ES-I3 (cell line): ENCODE results near the gene CFAP57.

Experiments
- H3K36me3 ChIP-seq: 2 replicates; pipeline ENCODE4 v1.6.1; 2013; ENCODE audit warnings: mild to moderate bottlenecking, low read length, control low read depth, moderate library complexity; ENCODE audit not compliant: insufficient read depth
- H3K4me1 ChIP-seq: 2 replicates; pipeline ENCODE4 v1.6.1; 2013; ENCODE audit warnings: mild to moderate bottlenecking, control low read depth, low read length; ENCODE audit not compliant: insufficient read depth
- H3K9ac ChIP-seq: 2 replicates; pipeline ENCODE4 v1.6.1; 2013; ENCODE audit warnings: low read depth, mild to moderate bottlenecking, low read length, moderate library complexity
- H3K9me3 ChIP-seq: 2 replicates; pipeline ENCODE4 v1.6.1; 2013; ENCODE audit warnings: mild to moderate bottlenecking, low read length, moderate library complexity; ENCODE audit not compliant: control insufficient read depth, insufficient read depth

The CFAP57 gene

DNA sequence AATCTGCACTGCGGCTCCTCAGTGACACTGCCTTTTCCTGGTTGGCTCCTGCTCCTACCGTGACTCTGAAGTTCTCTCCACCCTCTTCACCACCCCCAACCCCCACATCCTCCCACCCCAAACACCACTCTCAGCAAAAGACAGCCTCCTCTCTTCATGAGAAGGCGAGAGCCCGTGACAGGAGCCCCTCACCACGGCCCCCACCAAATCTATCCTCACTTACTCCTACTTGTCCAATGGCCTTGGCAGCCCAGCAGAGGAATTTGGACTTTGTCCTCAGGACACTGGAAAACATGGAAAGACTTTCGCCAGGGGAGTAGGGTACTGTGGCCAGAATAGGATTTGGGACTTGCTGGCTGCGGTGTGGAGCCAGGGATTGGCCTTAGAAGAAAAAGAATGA is 104.5 kb downstream of the CFAP57 start:
- no peak overlapping the region for H3K9ac ChIP-seq
- no peaks in the 10 kb centered on the region for H3K36me3 ChIP-seq
- H3K4me1 ChIP-seq: peaks cover 4% of the 10 kb centered on the region; the same call in 1 of the 2 replicates
- no peaks in the 10 kb centered on the region for H3K9me3 ChIP-seq

DNA sequence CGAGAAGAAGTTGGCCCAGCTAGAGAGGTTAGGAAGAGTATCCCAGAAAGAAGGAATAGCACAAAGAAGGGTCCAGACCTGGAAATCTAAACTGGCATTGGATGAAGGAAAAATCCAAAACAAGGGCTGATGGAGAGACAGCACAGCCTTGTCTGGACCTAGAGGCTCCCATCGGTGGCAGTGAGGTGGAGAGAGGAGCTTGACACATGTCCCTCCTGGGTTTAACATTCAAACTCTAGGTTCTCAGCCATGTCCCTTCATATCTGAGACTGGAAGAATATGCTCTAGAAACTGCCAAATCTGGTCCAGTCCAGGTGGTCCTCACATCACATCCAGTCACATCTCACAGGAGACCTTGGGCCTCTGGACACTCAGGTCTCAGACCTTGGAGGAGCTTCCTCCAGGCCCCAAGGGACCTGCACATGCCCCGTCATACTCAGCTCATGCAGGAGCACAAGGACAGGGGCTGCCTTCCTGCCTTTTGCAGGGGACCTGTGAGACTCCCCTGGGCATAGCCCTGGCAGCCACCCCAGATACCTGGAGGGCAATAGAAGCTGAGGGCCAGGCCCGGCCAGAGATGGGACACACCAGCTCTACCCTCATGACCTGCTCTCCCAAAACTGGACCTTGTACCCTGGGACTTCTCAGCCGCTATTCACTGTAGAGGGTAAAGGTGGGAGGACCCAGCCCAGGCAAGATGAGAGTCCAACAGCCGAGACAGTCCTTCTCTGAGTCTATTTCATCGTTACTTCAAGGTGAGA is 105.2 kb downstream of the CFAP57 start:
- no peak overlapping the region for H3K9ac ChIP-seq
- H3K36me3 ChIP-seq: no peaks in the 10 kb centered on the region
- no peaks in the 10 kb centered on the region for H3K9me3 ChIP-seq
- H3K4me1 ChIP-seq: no peaks in the 10 kb centered on the region

DNA sequence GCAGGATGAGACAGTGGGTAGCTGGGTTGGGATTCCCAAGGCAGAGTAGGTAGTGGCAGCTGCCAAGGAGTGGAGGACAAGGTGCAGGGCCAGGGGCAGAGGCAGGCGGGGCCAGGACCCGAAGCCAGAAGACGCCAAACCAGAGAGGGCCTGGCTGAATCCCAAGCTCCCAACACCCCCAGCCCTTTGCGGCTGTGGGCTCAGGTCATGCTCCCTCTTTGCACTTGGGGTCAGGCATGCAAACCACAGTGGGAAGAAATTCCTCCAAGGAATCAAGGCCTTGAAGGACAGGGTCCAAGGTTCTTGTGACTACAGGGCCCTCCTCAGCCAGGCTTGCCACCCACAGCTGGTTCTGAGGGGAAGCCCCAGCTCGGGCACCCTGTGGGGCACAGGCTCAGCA is 107.0 kb downstream of the CFAP57 start:
- no peaks in the 10 kb centered on the region for H3K36me3 ChIP-seq
- no peak overlapping the region for H3K9ac ChIP-seq
- no peaks in the 10 kb centered on the region for H3K4me1 ChIP-seq
- H3K9me3 ChIP-seq: no peaks in the 10 kb centered on the region

DNA sequence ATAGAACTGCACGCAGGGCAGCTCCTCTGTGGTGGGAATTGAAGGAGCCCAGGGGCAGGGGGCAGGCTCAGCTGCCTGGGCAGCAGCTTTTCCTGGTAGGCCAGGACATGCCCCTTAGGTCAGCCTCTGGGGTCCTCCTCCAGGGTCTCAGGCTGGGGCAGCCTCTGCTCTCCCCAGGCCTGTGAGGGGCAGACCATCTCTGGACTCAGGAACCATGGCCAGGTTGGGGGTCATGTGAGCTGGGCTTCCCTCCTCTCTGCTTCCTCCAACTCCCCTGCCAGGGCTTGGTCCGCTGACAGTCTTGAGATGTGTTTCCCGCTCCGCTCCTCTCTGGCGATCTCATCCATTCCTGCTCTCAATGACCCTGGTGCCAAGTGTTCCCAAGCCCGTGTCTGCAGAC is 107.5 kb downstream of the CFAP57 start:
- Histone ChIP-seq H3K4me1 (no peaks in the 10 kb centered on the region), H3K36me3 (no peaks in the 10 kb centered on the region), H3K9me3 (no peaks in the 10 kb centered on the region), H3K9ac (no peak overlapping the region)

DNA sequence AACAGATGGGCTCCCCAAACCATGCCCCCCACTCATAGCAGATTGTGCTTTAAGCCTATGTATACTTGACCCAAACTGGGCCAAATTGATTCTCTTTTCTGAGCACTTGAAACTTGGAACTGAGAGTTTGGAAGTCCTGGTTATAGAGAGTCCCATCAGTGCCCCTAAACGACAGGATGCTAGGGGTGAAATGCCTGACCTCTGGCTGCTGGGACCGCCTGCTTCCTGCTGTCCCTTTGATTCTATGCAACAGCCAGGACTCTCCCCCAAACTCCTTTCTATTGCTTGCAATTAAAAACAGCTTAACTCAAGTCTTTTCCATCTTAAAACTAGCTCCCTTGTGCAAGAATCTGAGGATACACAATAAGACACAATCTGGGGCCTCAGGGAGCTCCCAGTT is 108.6 kb downstream of the CFAP57 start:
- peaks cover 5% of the 10 kb centered on the region; the same call in 1 of the 2 replicates for H3K4me1 ChIP-seq

DNA sequence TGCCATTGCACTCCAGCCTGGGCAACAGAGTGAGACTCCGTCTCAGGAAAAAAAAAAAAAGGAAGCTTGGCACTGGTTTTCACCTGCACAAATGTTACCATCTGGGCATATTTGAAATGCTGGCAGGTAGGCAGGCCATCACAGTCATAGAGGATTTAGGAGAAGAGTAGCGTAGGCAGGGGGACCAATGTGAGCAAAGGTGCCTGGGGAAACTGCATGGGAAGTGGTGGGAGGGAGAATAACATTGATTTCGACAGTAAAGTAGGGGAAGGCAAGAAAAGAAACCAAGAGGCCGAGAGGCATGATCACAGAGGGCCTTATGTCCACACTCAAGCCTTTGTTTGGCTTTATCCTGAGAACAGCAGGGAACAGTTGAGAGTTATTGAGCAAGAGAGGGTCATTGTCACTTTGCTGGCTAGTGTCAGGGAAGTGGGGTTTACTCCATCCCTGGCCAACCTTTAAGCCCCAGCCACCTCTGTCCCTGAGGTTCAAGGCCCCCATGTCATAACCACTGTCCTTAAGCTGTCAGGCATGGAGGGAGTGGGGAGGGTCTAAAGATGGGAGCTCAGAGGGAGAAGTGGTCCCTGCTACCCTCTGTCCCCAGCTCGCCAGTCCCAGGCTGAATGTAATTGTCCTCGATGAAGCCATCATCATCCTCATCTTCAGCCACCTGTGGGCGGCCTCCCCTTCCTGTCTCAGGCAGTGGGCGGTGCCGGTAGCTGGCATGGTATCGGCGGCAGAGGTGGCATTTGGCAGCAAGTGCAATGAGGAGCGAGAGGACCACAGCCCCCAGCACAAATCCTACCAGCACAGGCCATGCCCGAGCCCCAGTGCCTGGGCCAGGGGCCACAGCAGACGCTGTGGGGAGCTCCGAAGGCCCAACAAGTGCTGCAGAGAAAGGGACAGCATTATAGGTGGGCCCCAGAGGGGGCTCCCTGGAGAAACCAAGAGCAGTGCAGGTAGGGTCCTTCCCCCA is 110.4 kb downstream of the CFAP57 start:
- Histone ChIP-seq H3K9me3 (no peaks in the 10 kb centered on the region), H3K9ac (no peak overlapping the region), H3K36me3 (no peaks in the 10 kb centered on the region), H3K4me1 (peaks cover 9% of the 10 kb centered on the region; the same call in 1 of the 2 replicates)

More for the DNA sequence above, 108.6 kb downstream of the CFAP57 start:
- no peaks in the 10 kb centered on the region for H3K36me3 ChIP-seq
- H3K9ac ChIP-seq: no peak overlapping the region; the same call in 1 of the 2 replicates
- no peaks in the 10 kb centered on the region for H3K9me3 ChIP-seq

DNA sequence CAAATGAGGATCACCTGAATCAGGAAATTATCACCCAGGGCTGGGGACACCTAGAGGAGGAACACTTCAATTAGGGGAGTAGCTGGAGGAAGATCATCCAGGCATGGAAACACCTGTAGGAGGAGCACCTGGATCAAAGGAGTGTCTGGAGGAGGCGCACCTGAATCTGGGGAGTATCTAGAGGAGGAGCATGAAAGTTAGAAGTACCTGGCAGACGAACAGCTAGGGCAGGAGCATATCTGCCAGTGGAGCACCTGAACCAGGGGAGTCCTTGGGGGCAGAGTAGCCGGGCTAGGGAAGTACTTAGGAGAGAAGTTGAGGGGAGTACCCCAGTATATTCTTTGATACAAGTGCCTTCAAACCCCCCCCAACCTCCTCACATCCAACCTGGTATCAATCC is 111.9 kb downstream of the CFAP57 start:
- H3K4me1 ChIP-seq: peaks cover 9% of the 10 kb centered on the region; the same call in 1 of the 2 replicates

DNA sequence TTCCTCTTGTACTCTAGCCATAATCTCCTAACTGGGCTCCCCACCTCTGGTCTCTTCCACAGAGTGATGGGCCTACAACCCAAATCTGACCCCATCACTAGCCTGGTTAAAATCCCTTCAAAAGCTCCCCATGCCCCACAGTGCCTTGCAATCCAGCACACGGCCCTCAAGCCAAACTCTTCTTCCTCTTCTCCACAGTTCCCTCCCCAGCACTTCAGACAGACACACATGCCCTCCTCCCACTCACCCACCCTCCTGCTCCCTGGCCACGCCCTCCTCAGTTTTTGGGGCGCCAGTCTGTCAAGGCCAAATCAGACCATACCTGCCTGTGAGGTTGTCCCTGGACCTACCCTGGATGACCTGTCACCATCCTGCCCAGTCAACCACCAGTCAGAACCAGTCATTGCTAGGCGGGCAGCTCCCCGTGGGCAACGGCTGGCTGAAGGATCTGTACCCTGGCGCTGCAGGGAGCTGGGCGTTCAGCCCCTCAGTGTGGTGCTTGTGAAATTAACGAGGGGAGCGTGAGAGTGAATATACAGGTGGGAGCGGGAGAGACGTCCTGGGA is 112.5 kb downstream of the CFAP57 start:
- Histone ChIP-seq H3K9ac (peak overlapping the region; percentile 66; the same call in 1 of the 2 replicates), H3K36me3 (no peaks in the 10 kb centered on the region), H3K4me1 (peaks cover 9% of the 10 kb centered on the region; the same call in 1 of the 2 replicates), H3K9me3 (no peaks in the 10 kb centered on the region)

More for the DNA sequence above, 111.9 kb downstream of the CFAP57 start:
- Histone ChIP-seq H3K36me3 (no peaks in the 10 kb centered on the region), H3K9ac (no peak overlapping the region), H3K9me3 (no peaks in the 10 kb centered on the region)

DNA sequence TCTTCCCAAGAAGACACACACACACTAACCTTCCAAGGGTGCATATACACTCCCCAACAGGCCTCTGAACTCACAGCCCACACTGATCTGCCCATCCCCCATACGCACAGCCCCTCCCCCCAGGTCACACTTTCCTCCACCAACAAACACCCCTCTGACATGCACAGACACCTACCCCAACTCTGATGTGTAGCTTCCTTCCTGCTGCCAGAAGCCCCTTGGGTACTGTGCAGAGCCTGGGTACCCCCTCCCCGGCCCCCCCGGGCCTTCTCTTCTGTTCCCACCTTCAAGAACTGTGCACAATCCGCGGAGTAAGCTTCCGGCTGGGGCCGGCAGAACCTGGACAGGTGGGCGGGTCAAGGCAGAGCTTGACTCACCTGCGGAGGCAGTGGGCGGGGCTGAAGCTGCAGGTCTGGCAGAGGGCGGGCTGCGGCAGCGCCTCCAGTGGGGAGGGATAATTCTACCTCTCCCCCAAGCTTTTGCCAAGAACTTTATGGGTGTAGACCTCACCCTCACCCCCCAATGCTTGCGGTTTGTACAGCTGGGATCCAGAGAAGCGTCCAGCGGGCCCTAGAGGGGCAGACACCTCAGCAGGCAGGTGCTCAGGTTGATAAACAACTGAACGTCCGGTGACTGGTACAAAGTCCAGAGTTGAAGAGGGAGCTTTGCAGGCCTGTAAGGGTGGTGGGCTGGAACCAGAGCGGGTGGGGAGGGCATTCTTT is 113.3 kb downstream of the CFAP57 start, which contains the start of gene C1orf210:
Gene C1orf210, minus strand, starts transcription at position 313 of the 722 bp plus-strand sequence. CDS start 2,311 bp downstream, outside the sequence.
- H3K9ac ChIP-seq: peak within 1 kb of the TSS; percentile 66; the same call in 1 of the 2 replicates
- peaks cover 9% of the 10 kb centered on the region; the same call in 1 of the 2 replicates for H3K4me1 ChIP-seq
- no peaks in the 10 kb centered on the region for H3K36me3 ChIP-seq
- no peaks in the 10 kb centered on the region for H3K9me3 ChIP-seq

DNA sequence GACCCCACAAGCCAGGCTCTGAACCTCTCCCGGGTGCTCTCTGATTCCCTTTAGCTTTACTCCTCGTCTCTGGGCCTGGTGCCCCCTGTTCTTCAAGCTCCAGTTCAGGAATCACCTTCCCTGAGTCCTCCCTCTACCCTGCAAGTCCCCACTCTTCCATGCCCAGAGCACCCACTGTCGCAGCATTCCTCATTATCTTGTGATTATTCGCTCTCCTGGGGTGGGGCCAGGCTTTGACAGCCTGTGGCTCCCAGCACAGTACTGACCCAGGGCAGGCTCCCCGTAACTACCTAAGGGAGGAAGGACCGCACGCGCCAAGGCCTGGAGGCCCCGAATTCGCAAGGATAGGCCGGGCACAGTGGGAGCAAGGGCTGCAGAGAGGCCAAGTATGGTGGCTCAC is 114.0 kb downstream of the CFAP57 start:
- Histone ChIP-seq H3K9ac (peak overlapping the region; percentile 66; the same call in 1 of the 2 replicates), H3K4me1 (peaks cover 9% of the 10 kb centered on the region; the same call in 1 of the 2 replicates), H3K9me3 (no peaks in the 10 kb centered on the region), H3K36me3 (no peaks in the 10 kb centered on the region)

DNA sequence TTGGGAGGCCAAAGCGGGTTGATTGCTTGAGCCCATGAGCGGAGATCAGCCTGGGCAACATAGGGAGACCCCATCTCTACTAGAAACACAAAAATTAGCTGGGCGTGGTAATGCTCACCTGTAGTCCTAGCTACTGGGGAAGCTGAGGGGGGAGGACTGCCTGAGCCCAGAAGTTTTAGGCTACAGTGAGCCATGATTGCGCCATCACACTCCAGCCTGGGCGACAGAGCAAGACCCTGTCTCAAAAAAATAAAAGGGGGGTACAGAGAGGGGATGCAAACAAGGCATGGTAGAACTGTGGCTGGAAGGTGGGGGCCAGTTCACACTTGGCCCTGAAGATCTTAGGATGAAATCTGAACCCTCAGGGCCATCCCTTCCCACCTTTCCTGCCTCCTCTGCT is 114.4 kb downstream of the CFAP57 start:
- Histone ChIP-seq H3K4me1 (peaks cover 9% of the 10 kb centered on the region; the same call in 1 of the 2 replicates), H3K9me3 (no peaks in the 10 kb centered on the region), H3K36me3 (no peaks in the 10 kb centered on the region), H3K9ac (no peak overlapping the region)

DNA sequence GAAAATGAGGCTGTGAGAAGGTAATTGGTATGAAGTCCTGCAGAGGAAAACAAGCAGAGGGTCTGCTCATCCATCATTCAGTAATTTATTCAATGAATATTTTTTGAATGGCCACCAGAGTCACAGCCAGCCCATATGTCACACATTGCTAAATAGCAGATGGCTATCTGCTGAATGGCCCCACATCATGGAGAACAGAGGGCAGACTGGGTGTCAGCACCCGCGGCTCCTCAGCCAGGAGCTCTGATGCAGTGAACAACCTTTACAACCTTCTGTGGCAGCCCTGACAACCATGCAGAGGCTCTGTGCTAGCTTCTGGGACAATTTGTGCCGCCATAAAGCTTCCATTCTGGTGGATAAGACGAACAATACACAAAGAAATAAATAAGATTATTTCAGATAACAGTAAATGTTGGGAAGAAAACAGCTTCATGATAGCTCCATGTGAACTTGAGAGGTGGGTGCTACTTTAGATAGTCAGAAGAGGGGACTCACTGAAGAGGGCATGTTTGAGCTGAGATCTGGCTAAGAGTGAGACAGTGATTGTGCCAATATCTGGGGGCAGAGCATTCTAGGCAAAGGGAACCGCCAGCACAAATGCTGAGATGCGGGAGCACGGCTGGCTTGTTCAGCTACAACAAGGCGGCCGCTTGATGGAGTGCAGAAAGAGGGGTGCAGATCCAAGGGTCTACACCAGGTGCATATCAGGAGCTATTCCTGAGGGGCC is 116.1 kb downstream of the CFAP57 start:
- Histone ChIP-seq H3K4me1 (peaks cover 9% of the 10 kb centered on the region), H3K36me3 (no peaks in the 10 kb centered on the region), H3K9me3 (no peaks in the 10 kb centered on the region), H3K9ac (no peak overlapping the region)
